GM21390 (cell line): Measurements from ENCODE around the gene ARHGAP45.
"Not testable (repeated sequence)": the region's sequence is repeated elsewhere in the genome, so short reads cannot be mapped to it uniquely, and the experiment has no call there.

Experiments used
- ATAC-seq: cut with Tn5 transposase; IDR thresholded peaks from one replicate; pipeline ENCODE4 v1.9.1; 2021; ENCODE audit not compliant: unreplicated experiment

ARHGAP45 gene

DNA sequence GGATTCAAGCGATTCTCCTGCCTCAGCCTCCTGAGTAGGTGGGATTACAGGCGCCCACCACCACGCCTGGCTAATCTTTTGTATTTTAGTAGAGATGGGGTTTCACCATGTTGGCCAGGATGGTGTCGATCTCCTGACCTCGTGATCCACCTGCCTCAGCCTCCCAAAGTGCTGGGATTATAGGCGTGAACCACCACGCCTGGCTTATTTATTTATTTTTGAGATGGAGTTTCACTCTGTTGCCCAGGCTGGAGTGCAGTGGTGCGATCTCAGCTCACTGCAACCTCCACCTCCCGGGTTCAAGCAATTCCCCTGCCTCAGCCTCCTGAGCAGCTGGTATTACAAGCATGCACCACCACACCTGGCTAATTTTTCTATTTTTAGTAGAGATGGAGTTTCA lies 47.8 kb downstream of the ARHGAP45 start:
- not testable (repeated sequence) for ATAC-seq

DNA sequence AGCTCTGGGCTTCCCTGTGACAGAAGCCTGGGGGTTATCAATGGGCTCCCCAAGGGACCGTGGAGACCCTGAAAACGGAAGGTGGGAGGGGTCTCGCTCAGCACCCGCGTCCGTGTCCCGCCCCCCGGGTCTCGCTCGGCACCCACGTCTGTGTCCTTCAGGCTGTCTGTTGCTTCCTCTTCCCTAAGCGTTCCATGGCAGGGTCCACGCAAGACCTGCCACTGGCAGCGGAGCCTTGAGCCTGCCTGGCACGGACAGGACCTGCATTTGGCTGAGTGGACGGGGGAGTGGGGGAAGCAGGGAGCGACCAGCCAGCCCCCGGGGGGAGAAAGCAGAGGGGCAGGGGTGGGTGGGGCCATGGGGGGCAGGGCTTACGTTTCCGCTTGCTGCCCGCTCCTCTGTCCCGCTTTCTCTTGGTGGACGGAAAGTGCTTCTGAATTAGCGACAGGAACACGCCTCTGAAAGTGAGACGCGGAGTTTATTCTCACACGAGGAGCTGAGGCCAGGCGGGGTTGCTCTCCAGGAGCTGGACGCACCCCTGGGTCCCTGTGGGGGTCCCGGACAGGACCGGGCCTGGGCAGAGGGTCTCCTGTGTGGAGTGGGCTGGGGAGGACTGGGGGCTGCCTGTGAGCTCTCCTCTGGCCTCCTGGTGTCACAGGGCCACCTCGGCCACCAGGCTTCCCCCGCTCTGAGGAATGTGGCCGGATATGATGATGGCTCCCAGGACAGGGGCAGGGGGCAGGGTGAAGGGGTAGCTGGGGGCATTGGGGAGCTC lies 48.9 kb downstream of the ARHGAP45 start:
- no peak for ATAC-seq

DNA sequence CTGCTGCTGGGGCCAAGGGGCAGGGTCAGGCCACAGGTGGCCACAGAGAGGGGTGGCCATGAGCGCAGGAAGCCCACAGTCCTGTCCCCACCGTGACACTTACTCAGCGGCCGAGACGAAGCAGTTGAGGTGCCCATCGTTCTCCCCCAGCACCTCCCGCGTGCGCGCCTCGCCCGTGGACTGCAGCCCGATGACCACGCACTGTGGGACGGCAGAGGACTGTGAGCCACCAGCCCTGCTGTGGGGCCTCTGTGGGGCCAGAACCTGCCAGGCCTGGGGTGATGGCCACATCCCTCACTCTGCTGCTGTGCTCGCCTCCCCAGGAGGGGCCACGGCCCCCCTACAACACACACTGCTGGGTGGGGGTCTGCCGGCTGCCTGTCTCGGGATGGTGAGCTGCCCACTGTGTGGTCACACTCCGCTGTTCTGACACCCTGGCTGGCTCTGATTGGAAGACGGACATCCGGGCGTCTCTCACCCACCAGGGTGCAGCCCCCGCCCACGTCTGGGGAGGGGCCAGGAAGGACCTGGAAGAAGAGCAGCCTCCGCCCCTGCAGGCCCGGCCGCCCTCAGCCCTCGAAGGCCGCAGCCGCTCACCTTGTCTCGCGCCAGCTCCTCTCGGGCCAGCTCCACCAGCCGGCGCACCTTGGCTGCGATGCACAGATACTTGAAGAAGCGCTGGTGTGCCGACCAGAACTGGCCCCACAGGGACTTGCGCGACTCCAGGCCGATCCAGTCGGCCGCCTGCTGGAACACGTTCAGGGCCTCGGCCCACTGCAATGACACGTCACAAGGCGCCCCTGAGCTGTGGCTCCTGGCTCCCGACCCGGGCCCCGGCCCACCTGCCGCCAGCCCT lies 50.0 kb downstream of the ARHGAP45 start:
- ATAC-seq = no peak

DNA sequence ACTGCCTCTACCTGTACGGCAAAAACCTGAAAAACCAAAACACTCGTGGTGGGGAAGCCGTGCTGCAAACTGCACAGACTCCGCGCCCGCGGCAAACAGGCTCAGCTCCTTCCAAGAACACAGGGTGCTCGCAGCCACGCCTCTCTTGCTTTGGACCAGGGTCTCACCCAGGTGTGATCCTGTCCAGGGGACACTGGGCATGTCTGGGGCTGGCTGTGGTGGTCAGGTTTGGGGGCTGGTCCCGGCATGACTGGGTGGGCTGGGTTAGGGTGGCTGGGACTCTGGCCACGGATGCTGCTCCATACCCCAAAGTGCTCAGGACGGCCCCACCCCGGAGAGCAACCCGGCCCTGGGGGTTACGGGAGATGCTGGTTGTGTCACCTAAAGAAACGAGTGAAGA lies 50.7 kb downstream of the ARHGAP45 start:
- ATAC-seq = no peak

DNA sequence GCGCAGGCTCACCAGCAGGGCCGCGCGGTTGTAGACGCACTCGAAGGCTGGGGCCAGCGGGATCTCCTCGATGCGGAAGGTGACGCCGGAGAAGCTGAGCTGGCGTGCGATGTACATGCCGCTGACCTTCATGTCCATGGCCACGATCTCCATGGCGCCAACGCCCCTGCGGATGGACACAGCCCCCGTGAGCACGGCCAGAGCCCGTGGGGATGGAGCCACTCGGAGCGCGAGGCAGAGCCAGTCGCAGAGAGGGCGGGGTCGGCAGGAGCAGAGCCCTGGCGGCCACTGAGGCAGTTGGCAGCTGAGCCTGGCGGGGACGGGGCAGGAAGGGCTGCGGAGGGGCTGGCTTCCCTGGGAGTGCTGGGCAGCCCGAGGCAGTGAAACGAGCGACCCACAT lies 52.0 kb downstream of the ARHGAP45 start:
- no peak for ATAC-seq

DNA sequence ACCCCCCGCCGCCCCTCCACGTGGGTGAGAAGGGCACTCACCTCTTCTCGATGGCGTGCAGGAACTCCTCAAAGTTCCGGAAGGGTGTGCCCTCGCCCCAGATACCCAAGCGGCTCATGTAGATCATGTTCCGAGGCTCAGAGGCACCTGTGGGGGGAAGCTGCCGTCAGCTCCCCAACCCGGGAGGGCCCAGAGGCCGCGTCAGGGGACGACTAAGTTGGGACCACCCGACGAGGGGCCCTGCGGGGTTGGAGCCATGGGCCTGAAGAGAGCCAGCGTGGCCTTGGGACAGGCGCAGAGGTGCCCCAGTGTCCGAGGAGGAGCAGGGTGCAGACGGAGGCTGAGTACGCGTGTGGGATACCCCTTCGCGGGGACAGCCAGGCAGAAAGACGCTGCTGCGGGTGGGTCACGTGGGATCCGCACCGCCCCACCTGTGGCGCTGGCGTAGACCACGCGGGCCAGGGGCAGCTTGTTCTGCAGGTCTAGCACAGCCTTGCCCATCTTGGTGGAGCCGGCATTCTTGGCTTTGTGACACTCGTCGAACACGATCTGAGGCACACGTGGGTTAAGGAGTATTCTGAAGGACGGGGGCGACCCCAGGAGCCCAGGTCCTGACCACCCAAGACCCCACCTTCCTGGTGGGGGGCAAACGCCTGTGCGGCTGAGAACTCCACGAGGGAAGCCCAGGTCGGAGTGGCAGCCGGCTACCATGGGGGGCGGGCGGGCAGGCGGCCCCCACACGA lies 52.7 kb downstream of the ARHGAP45 start:
- no peak for ATAC-seq

DNA sequence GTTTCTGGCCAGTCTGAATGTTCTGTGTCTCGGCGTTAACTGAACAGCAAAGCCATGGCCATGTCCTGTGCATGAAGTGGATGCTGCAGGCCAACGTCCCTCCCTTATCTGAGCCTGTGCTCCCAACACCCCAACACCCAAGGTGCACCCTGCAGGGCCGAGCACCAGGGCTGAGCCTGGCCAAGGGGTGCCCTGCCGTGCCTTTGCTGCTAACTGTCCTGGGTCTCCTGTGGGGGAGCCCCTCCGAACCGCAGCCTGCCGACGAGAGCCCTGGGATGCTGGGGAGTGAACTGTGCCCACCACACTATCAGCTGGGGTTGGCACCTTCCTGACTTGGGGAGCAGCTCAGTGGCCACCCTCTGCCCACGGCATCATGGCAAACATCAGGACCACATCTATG lies 54.4 kb downstream of the ARHGAP45 start:
- ATAC-seq = no peak

DNA sequence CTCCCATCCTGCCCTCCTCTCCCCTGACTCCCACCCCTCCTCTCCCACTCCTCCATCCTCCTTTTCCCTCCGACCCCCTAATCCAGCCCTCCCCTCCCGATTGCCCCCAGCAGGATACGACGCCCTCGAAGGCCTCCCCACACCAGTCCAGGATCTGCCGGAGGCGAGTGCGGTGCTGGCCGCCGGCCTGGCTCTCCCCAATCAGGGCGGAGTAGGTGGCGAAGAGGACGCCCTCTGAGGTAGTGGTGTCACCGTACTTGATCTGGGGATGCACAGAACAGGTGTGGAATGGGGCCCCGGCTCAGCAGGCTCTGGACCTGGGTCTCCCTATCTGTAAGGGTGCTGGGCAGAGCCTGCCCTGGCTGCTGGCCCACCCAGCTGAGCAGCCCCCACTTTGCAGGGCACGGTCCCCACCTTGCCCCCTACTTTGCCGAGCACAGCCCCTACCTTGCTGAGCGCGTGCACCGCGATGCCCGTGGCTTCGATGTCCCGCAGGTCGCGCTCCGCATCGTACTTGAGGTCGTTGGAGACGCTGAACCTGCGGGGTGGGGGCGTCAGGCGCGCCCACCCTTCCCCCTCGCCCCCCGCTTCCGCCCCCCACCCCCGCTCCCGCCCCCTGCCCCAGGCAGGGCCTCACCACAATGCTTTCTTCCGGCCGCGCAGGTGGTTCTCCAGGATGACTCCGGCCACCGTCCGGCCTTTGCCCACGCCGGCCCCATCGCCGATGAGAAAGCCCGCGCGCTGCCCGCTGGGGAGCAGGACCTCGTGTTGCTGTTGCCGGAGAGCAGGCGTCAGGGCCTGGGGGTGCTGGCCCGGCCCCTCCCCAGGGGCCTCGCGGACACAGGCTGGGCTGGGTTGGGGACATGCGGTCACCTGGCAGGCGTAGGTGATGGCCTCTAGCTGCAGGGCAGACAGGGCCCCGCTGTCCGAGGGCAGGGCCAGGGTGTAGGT lies 55.3 kb downstream of the ARHGAP45 start:
- no peak for ATAC-seq

DNA sequence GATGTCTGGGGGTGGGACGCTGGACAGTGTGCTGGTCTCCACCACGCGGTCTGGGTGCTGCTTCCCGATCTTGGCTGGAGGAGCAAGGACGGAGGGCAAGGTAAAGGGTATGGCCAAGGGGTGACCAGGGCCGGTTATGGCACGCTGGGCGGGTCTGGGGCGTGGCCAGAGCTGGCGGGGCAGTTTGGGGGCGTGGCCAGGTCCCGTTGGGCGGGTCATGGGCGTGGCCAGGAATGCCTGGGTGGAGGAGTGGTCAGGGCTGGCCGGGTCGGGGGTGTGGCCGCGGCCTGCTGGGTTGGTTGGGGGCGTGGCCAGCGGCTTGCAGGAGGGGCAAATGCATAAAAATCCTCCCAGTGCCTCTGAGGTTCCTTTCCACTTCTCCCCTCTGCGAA lies 56.0 kb downstream of the ARHGAP45 start:
- no peak for ATAC-seq

DNA sequence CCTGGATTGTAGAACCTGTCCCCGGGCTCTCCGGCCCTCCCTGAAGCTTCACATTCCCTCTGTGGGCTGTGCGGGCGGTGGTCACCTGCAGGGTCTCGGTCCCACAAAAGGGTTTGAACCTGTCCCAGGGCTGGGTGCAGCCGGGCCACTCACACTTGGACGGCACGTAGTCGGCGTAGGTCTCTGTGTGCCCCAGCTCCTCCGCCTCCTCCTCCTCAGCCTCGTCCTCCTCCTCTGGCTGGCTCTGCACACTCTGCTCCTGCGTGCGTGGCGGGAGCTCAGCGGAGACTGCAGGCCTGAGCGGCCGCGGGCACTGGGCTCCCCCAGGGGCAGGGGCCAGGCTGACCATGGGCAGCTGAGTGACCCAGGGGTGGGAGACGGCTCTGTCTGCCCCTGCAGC lies 56.4 kb downstream of the ARHGAP45 start:
- ATAC-seq = no peak

DNA sequence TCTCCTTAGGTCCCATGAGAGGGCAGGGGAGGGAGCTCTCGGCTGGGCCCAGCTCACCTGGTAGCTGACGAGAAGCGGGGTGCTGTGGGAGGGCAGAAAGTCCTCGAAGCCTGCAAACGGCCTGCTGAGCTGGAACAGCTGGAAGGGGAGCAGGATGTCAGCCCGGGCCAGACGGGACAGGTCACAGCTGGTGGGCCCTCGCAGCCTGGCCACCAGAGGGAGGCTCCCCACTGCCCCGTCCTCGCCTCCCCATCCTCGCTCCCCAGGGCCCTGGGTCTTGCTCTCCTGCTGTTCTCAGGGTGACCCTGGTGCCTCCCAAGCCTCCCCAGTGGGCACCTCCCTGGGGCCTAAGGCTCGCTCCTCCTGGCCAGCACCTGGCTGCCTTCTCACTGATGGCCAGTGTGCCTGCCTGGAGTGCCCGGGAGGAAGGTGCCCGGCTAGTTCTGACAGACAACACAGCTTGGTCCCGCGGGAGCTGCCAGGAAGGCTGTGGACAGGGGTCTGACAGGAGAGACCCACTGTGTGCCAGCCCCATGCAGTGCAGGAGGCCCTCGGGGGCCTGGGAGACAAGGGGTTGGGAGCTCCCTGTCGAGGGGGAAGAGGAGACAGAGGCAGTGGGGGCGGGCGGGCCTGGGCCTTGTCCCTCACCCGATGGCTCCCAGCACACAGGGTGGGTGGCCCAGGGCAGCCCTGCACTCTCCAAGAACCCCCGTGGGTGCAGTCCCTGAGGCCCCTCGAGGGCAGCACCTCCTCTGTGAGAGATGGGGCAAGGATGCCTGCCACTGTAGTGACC lies 57.1 kb downstream of the ARHGAP45 start:
- ATAC-seq = no peak

DNA sequence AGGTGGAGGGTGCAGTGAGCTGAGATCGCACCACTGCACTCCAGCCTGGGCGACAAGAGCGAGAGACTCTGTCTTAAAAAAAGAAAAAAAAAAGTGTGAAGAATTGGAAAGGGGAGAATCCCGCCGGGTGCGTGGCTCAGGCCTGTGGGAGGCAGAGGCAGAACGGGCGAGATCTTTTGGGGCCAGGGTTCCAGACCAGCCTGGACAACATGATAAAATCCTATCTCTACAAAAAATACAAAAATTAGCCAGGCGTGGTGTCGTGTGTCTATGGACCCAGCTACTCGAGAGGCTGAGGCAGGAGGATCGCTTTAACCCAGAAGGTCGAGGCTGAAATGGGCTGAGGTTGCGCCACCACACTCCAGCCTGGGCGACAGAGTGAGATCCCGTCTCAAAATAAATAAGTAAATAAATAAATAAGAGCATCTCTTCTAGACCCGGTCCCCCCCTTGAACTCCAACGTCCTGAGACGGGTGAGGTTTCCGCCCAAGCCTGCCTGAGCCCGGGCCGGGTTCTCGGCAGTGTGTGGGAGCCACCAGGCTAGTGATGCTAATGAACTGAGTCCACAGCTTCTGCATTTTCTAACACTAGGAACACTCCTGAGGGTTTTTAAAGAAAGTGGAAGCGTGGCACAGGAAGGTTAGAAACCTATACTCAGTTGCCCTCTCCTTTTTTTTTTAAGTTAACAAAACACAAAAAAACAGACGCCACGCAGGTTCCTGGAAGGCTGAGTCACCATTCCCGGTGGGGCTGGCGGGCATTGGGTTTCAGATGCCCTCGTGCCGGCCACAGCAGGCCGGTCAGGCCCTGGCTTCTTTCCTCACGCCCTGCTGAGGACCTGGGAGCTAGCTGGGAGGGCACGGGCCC lies 58.9 kb downstream of the ARHGAP45 start:
- ATAC-seq = no peak

DNA sequence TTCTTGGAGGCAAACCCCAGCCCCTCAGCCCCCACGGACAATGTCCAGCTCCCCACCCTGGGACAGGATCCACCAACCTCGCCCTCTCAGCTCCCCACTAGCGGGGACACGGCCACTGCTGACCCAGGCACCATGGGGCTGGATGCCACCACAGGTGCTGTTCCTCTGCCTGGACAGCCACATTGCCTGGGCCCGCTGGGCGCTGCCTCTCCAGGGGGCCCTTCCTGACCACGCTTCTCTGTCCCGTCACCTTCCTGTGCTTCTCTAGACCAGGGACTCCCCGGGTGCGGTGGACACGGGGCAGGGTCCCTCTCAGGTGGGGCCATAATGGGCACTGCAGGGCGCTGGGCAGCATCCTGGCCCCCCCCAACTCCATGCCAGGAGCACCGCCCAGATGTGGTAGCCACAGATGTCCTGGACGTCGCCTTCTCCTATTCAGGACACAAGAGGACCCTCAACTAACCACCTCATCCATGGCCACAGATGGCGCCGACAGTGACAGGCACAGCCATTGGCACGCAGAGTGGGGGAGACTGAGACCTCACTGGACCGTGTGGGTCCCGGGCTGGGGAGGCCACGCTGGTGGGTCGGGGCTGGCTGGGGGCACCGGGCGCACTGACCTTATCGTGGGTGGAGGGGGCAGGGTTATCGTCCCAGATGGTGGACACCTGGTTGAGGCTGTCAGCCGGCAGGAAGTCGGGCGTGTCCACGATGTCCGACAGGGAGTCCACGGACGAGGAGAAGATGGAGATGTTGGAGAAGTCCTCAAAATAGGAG lies 60.2 kb downstream of the ARHGAP45 start:
- no peak for ATAC-seq

DNA sequence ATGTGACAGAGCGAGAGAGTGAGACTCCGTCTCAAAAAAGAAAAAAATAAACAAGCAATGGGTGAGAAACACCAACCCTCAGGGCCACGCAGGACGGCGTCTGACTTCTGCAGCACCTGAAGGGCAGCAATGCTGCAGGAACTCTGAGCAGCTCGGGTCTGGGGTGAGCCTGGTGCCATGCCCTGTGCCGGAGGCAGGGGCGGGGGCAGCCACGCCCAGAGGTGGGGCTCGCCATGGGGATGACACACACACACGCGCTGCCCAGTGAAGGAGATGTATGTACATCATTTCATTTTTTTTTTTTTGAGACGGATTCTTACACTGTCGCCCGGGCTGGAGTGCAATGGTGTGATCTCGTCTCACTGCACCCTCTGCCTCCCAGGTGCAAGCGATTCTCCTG lies 61.1 kb downstream of the ARHGAP45 start:
- ATAC-seq = no peak

DNA sequence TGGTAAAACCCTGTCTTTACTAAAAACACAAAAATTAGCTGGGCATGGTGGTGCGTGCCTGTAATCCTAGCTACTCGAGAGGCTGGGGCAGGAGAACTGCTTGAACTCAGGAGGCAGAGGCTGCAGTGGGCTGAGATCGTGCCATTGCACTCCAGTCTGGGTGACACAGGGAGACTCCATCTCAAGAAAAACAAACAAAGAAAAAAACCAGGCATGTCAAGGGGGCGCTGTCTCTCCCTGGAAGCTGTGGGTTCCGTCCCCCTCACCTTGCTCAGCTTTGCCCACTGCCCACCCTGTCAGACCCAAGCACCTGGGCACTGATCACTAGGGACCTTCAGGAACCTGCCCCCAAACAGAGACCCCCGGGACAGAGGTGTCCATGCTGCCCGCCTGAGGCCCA lies 62.1 kb downstream of the ARHGAP45 start:
- not testable (repeated sequence) for ATAC-seq

DNA sequence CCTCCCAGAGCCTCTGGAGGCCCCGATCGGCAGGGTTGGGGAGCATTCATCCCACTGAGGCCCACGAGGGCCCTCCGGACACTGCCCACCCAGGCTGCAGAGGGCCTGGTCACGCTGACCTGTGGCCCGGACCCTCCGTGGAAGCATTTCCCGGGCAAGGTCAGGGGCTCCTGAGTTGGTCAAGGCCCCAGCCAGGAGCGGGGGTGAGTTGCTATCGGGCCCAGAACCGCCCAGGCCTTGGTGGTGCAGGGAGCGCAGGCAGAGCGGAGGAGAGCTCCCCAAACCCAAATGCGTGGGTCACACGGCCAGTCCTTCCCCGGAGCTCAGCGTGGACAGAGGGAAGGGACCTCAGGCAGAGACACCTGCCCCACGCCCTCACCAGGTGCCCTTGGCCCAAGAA lies 62.6 kb downstream of the ARHGAP45 start:
- ATAC-seq = no peak

DNA sequence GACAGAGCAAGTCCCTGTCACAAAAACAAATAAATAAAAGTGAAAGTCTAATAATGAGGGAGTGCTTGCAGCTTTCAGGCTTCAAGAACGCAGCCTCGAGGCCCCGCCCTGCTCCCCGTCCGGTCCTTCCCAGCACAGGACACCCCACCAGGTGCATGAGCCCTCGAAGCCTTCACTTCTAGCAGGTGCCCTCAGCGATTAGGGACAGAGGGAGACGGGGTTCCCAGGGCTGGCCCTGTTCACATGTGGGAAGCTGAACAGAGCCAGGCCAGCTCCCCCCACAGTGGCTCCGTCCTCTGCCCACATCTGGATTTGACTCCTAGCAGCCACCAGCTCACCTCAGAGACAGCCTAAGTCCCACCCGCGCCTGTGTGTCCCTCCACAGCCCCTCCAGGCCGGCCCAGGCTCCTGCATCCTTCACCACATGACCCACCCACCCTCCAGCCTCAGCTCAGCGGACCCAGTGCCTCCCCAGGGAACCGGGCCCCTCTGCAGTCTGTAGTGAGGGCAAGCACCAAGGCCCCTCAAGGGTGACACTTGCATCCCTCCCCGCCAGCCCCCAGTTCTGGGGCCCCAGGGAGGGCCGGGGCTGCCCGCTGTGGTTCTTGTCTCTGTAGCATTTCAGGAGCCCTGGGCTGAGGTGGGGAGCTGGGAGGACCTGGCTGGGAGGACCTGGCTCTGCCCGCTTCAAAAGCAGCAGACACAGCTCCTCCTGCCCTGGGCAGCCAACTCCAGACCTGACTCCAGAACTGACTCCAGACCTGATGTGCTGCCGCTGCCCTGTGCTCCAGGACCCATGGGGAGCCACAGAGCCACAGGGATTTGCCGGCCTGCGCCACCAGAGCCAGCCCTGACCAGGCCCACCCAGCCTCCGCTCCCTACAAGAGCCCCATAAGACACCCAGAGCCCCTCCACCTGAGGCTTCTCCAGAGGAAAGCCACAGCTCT lies 64.1 kb downstream of the ARHGAP45 start:
- no peak for ATAC-seq
